Fibroblast of upper back skin (primary cell): ENCODE data around the gene PJVK.
A peak's percentile ranks its signal among the peaks of the same experiment; 100 is the strongest.
"Not testable (repeated sequence)": the region's sequence is repeated elsewhere in the genome, so short reads cannot be mapped to it uniquely, and the experiment has no call there.

ENCODE experiments used
- DNase-seq: peaks from one replicate; pipeline ENCODE4 v3.0.0-alpha.2; 2013

PJVK gene

DNA sequence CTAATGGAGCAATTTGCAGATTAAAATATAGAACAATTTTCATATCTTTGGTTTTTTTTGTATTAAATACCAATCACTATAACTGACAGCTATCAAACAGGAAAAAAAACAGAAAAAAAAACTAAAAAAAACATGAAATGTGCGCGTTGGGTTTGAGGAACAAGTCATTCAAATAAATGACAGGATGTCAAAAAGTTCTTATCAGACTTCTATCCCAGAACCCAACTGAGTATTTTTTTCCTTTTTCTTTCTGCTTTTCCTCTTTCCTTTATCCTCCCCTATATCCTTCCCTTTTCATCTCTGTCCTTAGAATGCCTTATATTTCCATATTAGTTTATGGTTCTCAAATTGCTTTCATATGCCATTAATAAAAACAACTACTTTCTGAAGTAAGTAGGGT, 14.5 kb upstream of the PJVK start:
- DNase-seq = no peak

DNA sequence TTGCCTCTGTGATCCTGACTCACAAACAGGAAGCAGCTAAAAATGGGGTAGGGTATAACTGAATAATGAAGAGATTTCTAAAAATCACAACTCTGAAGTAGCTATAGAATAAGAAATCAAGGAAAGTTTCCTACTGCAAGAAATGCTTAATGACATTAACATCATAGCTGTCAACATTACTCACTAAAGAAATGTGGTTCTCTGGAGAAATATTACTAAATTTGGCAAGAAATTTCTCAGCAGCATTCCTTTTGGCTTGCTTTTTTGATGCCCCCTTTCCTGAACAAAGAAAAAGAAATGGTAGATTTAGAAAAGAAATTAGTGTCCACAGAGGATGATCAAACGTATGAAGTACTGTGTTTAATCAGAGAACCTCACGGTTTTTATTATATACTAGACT, 9.8 kb upstream of the PJVK start:
- peak; percentile 59 for DNase-seq

DNA sequence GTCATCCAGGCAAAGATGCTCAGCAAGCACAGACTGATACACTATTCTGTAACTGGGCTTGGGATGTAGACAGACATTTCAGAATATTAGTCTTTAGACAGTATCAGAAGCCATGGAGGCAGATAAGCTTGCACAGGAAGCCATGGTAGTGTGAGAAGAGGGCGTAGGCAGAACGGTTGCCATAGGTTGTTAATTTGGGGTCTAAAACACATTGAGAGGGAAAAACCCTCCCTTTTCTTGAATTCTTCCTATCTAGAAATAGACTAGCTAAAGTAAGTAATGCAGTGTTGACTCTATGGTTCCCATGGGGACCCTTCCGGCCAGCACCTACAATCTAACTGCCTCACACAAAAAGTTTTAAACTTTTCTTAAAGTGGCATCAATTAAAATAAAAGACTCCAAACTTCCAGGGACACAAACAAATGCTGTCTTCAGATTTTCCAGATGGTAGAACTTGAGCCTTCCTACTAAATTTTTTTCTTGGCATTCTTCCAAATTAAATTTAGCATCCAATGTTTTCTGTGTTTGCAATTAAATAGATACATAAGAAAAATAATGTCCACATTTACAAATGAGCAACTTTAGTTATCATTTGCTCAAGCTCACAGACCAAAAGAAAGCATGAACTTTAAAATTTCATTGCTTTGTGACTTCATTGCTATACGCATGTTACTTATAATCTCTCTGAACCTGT, 2.1 kb upstream of the PJVK start:
- no peak for DNase-seq

DNA sequence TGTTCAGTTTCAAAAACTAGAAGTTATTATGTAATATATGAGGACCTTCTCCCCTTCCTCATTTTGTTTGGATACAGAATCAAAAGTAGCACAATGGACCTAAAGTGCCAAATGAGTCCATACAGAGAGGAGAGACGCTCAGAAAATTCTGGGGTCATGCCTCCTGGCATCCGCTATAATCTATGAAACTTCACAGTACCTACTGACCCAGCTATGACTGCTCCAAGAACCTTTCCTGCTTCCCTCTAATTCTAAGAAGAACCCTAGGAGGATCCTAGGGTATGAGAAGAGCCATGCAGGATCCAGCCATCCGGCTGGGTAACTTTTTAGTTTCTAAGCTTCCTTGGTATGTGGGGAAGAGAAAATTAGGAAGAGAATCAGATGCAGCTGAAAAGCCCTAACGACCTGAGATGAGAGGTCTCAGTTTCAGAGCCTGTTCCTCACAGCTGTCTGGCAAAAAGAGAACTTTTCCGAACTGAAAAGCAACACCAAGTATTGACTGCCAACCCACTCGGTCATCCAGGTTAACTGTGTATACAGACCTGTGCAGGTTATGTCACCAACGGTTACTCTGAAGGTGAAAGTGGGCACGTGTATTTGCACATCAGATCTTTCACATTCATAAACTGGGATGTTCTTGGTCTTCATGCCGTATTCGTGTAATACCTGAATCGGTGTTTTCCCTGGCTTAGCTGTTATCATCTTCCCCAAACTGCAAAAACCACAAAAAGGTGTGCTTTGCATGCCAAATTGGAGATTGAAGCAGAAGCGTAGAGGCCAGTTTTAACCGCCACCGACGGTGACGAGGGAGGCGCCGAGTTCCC, 1.3 kb upstream of the PJVK start:
- DNase-seq = no peak

DNA sequence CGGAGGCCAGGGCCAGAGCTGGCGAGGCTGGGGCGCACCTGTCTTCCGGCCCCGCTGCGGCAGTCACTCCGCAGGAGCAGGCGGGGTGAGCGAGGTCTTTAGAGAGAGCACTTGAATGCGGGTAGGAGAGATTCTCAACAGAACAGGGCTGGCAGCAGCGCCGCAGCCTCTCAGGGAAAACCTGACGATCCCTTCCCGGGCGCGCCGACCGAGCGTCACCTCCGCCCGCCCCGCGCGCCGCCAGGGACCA, 729 bp upstream of the PJVK start:
- no peak for DNase-seq

DNA sequence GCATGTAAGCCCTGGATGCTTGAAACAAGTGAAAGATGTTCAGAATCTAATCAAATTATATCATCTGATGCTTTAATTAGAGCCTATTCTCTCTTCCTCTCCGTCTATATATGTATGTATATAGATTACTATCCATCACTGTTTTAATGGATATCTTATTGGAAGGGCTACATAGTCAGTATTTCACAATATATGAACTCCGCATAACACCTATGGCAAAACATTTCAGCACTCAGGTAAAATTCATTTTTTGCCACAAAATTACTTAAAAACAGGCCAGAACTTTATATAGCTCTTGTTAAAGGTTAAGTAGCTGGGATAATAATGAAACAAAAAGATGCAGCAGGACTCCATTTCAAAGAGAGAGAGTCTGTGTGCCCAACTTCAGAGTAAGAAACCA, 1.2 kb downstream of the PJVK start:
- no peak for DNase-seq

DNA sequence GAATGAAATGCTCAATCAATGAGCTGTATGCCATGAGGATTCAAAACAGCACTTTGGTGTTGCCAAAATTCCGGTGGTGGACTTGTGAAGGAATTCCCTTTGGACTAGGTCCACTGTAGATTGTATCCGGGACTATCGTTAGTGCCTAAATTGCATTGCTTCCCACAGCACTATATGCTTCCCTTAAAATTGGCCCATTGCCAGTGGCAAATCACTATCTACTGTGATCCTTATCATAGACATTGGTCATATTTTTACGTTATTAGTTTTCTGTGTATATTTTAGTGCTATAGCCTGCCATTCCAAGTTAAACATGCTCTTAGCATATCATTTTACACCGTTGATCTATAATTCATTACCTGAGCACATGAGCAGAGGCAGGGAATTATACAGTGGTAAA, 1.7 kb downstream of the PJVK start:
- DNase-seq = no peak

DNA sequence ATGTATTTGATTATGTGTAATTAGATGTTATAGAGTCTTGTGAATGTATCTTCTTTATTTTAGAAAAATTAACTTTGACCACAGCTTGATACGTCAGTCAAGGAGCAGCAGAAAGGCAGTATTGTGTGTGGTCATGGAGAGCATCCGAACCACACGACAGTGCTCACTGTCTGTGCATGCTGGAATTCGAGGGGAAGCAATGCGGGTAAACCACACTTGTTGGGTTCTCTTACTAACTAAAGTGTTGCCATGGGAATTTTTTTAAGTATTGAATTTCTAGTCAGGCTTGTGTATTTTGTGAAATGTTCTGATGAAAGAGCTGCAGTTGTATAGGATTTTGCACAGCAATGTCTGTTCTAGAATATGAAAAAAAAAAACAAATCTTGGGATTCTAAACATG, 4.8 kb downstream of the PJVK start:
- DNase-seq = peak; percentile 51

DNA sequence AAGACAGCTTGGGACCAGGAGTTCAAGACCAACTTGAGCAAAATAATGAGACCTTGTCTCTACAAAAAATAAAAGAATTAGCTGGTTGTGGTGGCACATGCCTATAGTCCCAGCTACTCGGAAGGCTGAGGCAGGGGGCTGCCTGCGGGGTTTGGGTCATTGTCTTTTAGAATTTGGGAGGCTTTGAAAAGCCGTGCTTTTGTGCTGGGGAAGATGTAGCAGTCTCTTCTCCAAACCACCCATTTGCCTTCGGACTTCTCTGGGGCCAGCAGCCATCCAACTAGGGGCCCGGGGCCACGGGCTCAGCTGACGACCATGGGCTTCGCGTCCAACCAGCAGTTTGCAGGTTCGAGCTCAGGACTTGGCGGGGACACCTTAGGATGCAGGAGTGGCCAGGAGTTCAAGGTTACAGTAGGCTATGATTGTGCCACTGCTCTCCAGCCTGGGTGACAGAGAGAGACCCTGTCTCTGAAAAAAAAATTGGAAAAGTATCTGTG, 6.3 kb downstream of the PJVK start:
- DNase-seq = no peak

DNA sequence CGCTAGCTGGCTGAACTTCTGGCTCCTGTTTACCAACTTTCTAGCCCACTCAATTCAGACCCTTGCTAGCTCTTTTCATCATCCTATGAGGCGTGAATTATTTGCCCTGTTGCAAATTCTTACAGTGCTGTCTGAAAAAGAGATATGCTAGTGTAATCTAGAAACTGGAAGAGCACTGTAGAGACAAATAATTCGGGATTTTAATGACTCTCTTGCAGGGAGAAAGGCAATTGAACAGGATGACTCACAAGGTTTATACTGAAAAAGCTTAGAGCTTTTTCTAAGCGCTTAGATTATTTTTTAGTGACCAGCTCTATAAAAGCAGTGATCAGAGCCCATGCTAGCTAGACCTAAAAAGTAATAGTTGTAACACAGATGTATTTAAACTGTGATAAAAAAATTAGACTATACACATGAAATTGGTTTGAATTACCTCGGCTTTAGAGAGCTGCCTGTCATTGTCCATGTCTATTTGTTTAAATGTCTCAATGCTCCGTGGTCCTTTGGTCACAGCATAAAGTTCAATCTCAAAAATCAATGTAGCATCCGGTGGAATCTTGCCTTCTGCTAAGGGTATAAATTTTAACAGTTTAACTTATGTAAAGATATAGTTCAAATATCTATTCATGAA, 18.2 kb downstream of the PJVK start:
- no peak for DNase-seq

DNA sequence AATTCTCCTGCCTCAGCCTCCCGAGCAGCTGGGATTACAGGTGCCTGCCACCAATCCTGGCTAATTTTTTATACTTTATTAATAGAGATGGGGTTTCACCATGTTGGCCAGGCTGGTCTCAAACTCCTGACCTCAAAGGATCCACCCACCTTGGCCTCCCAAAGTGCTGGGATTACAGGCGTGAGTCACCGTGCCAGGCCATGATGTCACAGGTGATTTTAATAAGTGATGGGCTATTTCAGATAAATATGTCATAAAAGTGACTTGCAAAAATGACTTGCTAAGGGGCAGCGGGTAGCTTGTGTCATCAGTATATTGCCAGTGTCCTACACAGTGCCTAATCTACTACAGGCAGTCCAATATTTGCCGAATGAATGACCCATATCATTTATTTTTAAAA, 20.1 kb downstream of the PJVK start:
- DNase-seq = not testable (repeated sequence)

DNA sequence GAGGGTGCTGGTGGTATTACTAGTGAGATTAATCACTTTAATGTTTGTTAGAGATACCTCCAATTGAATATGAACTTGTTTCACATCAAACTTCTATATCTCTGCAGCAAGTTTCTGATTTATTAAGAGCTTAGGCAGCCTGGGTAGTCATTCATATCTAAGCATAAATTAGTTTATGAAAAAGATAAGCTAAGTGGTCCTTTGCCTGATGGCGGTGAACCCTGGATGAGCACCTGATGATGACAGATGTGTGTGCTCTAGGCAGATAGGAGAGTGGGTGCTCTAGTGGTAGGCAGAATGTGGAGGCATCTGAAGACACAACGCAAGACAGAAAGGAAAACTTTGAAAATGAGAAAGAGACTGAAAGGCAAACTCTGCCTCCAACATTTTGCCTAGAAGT, 22.2 kb downstream of the PJVK start:
- DNase-seq = no peak

DNA sequence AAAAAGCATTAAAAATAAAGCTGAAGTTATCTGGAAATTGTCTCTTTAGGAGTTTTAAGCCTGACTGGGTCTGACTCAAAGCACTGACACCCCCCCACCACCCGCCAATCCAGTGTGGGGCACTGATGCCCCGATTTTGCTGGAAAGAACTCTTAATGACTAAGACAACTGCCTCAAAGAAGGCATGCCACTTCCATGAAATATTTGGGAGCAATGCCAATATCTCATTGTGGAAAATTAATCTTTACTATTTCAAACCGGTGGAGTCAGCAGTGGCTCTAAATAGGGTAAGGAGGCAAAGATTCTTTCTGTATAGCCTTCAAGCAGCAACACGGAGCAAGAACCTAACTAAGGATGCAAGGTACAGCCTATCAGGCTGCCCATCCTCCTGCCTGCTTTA, 22.8 kb downstream of the PJVK start:
- peak; percentile 32 for DNase-seq

DNA sequence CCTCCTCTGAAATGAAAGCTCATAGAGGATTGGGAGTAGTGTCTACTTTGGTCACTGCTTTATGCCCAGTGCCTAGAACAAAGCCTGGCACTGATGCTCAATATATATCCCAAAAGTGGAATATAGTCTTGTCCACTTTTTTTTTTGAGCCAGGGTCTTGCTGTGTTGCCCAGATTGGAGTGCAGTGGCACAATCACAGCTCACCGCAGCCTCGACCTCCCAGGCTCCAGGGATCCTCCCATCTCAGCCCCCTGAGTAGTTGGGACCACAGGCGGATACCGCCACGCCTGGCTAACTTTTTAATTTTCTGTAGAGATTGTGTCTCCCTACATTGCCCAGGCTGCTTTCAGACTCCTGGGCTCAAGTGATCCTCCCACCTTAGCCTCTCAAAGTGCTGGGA, 23.4 kb downstream of the PJVK start:
- DNase-seq = no peak

DNA sequence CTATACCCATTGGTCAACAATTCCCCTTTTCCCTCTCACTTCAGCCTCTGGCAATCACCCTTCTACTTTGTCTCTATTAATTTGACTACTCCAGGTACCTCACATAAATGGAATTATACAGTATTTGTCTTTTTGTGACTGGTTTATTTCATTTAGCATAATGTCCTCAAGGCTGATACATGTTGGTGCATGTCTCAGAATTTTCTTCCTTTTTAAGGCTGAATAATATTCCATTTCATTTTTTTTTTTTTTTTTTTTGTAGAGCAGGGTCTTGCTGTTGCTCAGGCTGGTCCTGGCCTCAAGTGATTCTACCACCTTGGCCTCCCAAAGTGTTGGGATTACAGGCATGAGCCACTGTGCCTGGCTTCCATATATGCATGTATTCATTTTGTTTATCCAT, 25.3 kb downstream of the PJVK start:
- no peak for DNase-seq

DNA sequence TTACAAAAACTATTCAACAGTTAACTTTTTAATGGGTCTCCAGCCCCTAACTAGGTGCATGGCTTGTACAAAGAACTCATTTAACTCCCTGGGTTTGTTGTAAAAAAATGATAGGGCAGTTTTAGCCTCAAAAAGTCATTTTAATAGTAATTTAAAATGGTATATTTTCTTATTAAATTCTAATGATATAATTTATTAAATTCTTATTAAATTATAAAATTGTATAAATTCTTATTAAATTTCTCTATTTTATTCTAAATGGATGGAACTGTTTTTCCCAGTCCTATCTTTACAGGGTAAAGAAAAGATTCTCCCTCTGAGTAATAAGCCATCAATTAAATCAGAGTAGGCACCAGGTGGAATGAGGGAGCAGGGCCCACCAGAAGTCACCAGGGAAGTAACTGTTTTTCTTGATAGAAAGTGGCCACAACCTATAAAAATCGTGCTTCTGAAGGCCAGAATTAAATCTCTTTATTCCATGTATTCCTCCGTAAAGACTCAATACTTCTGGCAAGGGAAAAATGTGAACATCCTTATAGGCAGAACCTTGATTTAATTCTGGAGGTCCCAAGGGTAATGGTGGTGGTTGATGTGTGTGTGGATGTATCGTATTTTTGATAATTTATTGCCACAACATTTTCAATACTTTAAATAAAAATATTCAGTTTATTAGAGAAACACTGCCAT, 26.4 kb downstream of the PJVK start:
- DNase-seq = no peak

DNA sequence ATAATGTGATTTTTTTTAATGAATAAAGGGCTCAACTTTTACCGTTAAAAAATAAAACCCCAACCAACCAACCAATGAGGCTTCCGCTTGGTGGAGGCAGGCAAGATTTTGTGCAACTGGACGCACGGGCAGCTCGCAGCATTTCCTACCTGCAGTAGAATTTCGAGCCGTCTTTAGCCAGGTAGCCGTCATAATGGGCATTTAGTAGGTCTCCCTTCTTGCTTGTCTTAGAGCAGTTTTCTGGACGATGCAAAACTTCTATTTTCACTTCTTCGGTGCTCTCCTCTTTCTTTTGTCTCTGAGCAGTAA, 26.9 kb downstream of the PJVK start:
- DNase-seq = no peak

DNA sequence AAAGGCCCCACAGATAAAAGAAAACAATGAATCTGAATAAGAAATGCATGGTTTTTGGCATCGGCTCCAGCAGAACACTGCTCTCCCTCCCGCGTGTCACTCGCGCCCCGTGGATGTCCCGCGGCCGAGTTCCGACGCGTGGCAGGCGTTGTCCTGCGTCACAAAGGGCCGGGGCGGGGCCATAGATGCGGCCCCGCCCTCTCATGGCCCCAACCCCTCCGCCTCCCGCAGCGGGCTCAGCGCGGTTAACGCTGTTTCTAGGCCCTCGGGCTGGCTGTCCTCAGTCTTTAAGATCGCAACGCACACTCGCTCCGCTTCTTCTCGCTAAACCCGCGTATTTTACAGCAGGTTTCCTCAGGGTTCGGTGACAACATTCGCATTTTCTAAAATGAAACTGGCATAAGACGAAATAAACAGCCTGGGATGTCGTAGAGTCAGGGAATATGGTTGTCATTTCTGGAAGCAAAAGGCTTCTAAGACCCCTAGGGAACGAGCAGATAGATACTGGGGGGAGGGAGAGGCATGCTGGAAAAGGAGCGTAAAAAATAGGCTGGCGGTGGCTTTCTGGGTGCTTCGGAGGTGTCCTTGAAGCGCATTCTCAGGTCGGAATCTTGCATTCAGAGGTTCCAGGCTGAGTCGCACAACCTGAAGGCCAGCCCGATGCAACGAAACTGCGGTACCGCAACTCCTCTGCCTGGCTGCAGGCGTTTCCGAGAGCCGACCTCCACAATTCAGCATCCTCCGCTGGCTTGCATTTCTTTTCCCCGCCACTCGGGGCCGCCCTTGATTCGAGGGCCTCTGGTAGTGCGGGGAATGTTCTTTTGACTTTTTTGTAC, 27.5 kb downstream of the PJVK start, which contains the start of gene FKBP7:
Gene FKBP7, minus strand, starts transcription at position 162 of the 836 bp plus-strand sequence. Its CDS starts 101 bp downstream, at position 61.
- DNase-seq = peak; percentile 82

DNA sequence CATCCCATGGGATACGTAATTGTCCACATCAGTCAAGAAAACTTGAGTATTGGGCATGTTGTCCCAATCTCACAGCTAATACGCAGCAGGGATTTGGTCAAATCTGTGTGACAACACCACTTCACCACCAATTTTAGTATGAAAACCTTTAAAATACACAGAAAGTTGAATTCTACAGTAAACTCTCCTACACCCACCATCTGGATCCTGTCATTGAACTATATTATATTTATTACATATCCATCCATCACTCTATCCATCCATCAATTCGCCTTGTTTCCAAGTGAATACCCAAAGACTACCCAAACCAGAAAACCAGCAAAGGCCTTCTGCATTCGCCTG, 28.1 kb downstream of the PJVK start:
- DNase-seq = no peak

DNA sequence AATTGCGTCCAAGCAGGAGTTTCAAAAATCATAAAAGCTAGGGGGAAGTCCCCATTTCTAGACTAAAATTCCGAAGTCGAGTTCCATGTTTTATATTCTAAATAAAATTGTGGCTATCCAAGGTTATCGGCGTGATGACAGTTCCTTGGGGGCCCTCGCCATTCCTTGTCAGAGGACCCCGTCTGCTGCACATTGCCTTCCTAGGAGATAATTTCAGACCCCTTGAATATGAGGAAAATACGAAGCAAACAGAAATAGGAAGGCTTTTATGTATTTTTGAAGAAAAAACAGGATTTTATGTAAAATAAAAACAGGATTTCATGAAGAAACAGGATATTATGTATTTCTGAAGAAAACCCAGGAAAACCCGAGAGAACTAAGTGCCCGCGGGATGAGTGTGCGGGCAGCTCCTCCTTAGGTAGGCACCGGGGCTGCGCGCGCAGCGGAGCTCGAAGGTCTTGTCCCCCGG, 28.6 kb downstream of the PJVK start:
- DNase-seq = no peak

DNA sequence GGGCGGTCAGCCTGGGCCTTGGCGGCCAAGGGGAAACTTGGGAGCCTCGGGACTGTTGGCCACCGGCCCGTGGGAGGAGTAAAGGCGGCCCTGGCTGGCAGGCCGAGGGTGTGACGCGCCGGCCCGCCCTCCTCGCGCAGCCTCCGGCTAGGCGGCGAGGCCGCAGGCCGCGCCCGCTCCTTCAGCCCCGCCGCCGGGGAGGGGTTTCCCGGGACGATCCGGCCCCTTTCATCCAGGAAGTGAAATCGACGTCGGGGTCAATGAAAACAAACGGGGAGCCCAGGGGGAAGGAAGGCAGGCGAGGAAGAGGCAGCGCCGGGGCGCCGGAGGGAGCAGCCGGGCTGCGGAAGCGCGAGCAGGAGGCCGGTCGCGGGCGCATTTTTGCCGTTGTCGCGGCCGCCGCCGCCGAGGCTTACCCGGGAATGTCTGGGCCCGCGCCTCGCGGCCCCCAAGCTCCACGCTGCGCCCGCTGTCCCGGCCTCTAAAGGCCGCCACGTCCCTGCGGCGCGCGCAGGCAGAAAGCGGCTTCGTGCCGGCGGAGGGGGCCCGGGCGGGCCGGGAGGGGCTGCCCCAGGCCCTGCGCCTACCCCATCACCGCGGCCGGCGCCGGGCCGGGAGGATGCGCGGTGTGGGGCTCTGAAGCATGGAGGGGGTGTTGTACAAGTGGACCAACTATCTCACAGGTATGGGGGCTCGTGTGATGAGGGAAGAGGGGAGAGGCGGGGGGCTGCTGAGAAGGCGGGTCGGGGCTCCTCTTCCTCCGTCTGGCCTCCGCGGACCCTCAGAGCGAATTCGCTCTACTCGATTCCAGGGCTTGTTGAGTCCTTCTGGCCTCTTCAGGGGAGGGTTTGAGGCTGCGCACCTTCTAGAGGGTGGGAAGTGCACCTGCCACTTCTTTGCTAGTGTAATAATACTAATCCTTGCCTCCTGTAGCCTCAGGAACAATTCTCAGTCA, 29.3 kb downstream of the PJVK start, which contains the start of gene PLEKHA3:
Gene PLEKHA3, plus strand, starts transcription at position 231 of the 955 bp plus-strand sequence. Its CDS starts 413 bp downstream, at position 644.
- peak; percentile 96 for DNase-seq
